B cell (primary cell): ENCODE measurements around the gene ORM1. TPM values are rescaled to one million over a fixed set of nuclear protein-coding genes. Genes with fewer than 3 reads are reported as not detected.

Source experiments
- ATAC-seq: fragments of 200-7000 bp; cut with Tn5 transposase; one replicate; pipeline ENCODE4 v1.10.0; 2021; ENCODE audit warnings: low read depth, mild to moderate bottlenecking, moderate number of reproducible peaks, moderate library complexity
- CTCF ChIA-PET: fragments of 350-600 bp; sonication (Branson Sonifier 250); formaldehyde crosslinking; loops from one replicate; lab custom pipeline; 2021; ENCODE audit warnings: antibody characterized with exemption, inconsistent platforms; lab: Charles Lee
- POLR2A ChIA-PET: fragments of 350-600 bp; sonication (Branson Sonifier 250); formaldehyde crosslinking; loops from one replicate; lab custom pipeline; 2021; ENCODE audit warnings: antibody characterized with exemption; lab: Charles Lee
- DNase-seq: peaks from one replicate; pipeline ENCODE4 v3.0.0; 2013
- H2AFZ ChIP-seq: 2 replicates; pipeline ENCODE4 v1.6.1; 2012; ENCODE audit warnings: mild to moderate bottlenecking, low read depth, low read length; ENCODE audit not compliant: insufficient read depth, poor library complexity, severe bottlenecking
- H3K27ac ChIP-seq, 2 donors: 1 replicate in 1 of 2; 2 replicates in 1 of 2; pipeline ENCODE4 v1.5.1; 2012 to 2013; ENCODE audit warnings: low read length in 2 of 2, mild to moderate bottlenecking in 2 of 2, moderate library complexity in 1 of 2
- H3K27me3 ChIP-seq, 4 experiments: fragments of 200-600 bp in 1 of 4; sonication (generic) in 1 of 4; replicated peaks in 1 of 4; 1 replicate in 2 of 4; 2 replicates in 2 of 4; pipeline versions ENCODE4 v1.6.1 to v1.7.0; 2013 to 2016; ENCODE audit warnings: low read length in 3 of 4, mild to moderate bottlenecking in 2 of 4, mixed read lengths in 1 of 4, moderate library complexity in 1 of 4; ENCODE audit not compliant: insufficient read depth in 4 of 4, control insufficient read depth in 3 of 4; ENCODE audit errors: control extremely low read depth in 1 of 4
- H3K36me3 ChIP-seq, 2 experiments: replicated peaks in 1 of 2; 1 replicate in 1 of 2; 2 replicates in 1 of 2; pipeline versions ENCODE4 v1.6.1 to v1.7.1; 2013; ENCODE audit warnings: low read length in 1 of 2; ENCODE audit not compliant: insufficient read depth in 2 of 2, control insufficient read depth in 1 of 2; ENCODE audit errors: control extremely low read depth in 1 of 2, extremely low read depth in 1 of 2
- H3K4me1 ChIP-seq, 2 donors: fragments of 200-600 bp in 1 of 2; sonication (generic) in 1 of 2; 1 replicate in 1 of 2; 2 replicates in 1 of 2; pipeline versions ENCODE4 v1.5.1 to v1.6.1; 2013 to 2017; ENCODE audit warnings: low read length in 2 of 2; ENCODE audit not compliant: control insufficient read depth in 2 of 2, insufficient read depth in 2 of 2
- H3K4me2 ChIP-seq: replicated peaks from 2 replicates; pipeline ENCODE3; 2012; ENCODE audit warnings: mild to moderate bottlenecking, low read depth, low read length; ENCODE audit not compliant: poor library complexity, severe bottlenecking
- H3K4me3 ChIP-seq, 5 experiments: fragments of 200-600 bp in 1 of 5; sonication (generic) in 1 of 5; 1 replicate in 3 of 5; 2 replicates in 2 of 5; pipeline versions ENCODE4 v1.5.1 to v1.7.0; 2011 to 2016; ENCODE audit warnings: low read length in 4 of 5, mild to moderate bottlenecking in 4 of 5, low read depth in 2 of 5, control low read depth in 1 of 5, moderate library complexity in 1 of 5; ENCODE audit not compliant: insufficient read depth in 1 of 5; ENCODE audit errors: control extremely low read depth in 1 of 5, extremely low read depth in 1 of 5
- H3K79me2 ChIP-seq: fragments of 200-600 bp; sonication (generic); one replicate; pipeline ENCODE4 v1.6.0; 2016; ENCODE audit warnings: low read length; ENCODE audit not compliant: control insufficient read depth, insufficient read depth
- H3K9ac ChIP-seq: fragments of 200-600 bp; sonication (generic); 2 replicates; pipeline ENCODE4 v1.6.1; 2017; ENCODE audit warnings: mild to moderate bottlenecking, low read length, moderate library complexity
- H3K9me3 ChIP-seq, 3 donors: one replicate each; pipeline versions ENCODE4 v1.6.1 to v1.7.1; 2013; ENCODE audit warnings: low read length in 2 of 3; ENCODE audit not compliant: control insufficient read depth in 2 of 3, insufficient read depth in 1 of 3; ENCODE audit errors: control extremely low read depth in 1 of 3
- H4K20me1 ChIP-seq: 2 replicates; pipeline ENCODE4 v1.6.0; 2012; ENCODE audit warnings: mild to moderate bottlenecking, low read length; ENCODE audit not compliant: insufficient read depth, control insufficient read depth, poor library complexity, severe bottlenecking
- H3K27ac Mint-ChIP-seq: one replicate; pipeline ENCODE4 v1.8.0; 2021; ENCODE audit warnings: mixed read lengths
- H3K27me3 Mint-ChIP-seq: one replicate; pipeline ENCODE4 v1.8.0; 2021; ENCODE audit warnings: mixed read lengths
- H3K4me1 Mint-ChIP-seq: one replicate; pipeline ENCODE4 v1.8.0; 2021; ENCODE audit warnings: mixed read lengths
- H3K4me3 Mint-ChIP-seq: one replicate; pipeline ENCODE4 v1.8.0; 2021; ENCODE audit warnings: mixed read lengths
- H3K9me3 Mint-ChIP-seq: one replicate; pipeline ENCODE4 v1.8.0; 2022; ENCODE audit warnings: mixed read lengths; ENCODE audit not compliant: insufficient read depth
- EZH2 ChIP-seq: IDR thresholded peaks from 2 replicates; pipeline ENCODE4 v1.6.1; 2012; ENCODE audit warnings: borderline replicate concordance, low read depth, mild to moderate bottlenecking, moderate library complexity, low read length; ENCODE audit not compliant: insufficient read depth, poor library complexity, severe bottlenecking
- WGBS: methylation state at CpG from one replicate; pipeline ENCODE4 v1.1.5; 2013; ENCODE audit warnings: missing lambda C conversion rate; ENCODE audit not compliant: insufficient coverage; 5-methylcytosine and 5-hydroxymethylcytosine counted together
- intact Hi-C: fragments of 100-400 bp; cut with micrococcal nuclease; formaldehyde crosslinking; loops from one replicate; pipeline ENCODE4 v1.10.0; 2022
- polyA plus RNA-seq: library from polyadenylated mRNA; depleted of rRNA; stranded (reverse); fragments of >200 nt; gene quantifications from 2 replicates; pipeline ENCODE4 v1.2.3, GENCODE V29; 2012
- total RNA-seq, 2 donors: library from RNA; stranded (reverse); fragments of 120-200 nt in 1 of 2; gene quantifications; 1 replicate in 1 of 2; 2 replicates in 1 of 2; pipeline versions ENCODE4 v1.2.3 to v1.2.4, GENCODE V29; 2013 to 2022
- TF ChIP-seq, protein P1 (sequence below): fragments of 200-600 bp; IDR thresholded peaks from one replicate; pipeline ENCODE4 v1.8.0; 2022; ENCODE audit warnings: antibody characterized with exemption, mild to moderate bottlenecking

The ORM1 gene
- total and polyA plus RNA-seq, 2 donors (not counting 1 experiment from before 2014, with no cell fraction given) = 0.13 TPM; not detected in 1

DNA sequence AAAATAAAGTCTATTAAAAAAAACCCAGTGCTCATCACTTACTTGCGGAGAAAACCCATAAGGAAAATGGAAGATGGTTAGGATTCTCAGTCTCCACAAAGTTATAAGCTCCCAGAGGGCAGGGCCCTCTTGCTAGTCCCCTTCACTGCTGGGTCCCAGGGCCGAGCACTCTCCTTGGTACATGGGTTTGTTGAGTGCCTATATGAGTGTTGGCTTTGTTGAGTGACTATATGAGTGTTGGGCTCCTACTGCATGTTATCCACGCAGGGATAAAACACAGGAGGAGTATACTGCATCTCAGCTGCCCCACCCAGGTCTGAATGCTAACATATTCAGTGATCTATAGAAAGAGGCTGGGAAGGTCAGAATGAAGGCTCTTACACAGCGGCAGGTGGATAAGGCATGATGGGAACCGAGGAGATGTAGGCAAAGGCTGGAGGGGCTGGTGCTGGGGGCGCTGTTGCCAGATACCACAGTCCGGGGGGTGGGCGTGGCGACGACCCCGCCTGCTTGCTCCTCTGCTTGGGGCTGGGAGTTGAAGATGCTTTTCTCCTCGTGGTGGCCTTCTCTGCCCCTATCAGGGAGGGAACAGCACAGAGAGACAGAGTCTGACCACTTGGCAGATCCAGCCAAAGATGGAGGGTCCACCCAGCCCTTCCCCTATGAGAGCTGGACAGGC lies 18.4 kb downstream of the ORM1 start:
- DNase-seq = no peak
- WGBS = 89% methylated on average over 11 of the region's 12 CpGs
- peaks cover 5% of the 10 kb centered on the region for H3K79me2 ChIP-seq
- peaks cover 0 to 17% of the 10 kb centered on the region in 2 donors for H3K4me1 ChIP-seq
- H3K27me3 ChIP-seq = no peaks in the 10 kb centered on the region
- H3K27ac ChIP-seq = peak overlapping the region in 1 of 2 donors; percentile 43
- H3K9ac ChIP-seq = no peak overlapping the region
- no peak overlapping the region for H3K4me3 ChIP-seq
- Mint-ChIP-seq H3K9me3 (no peaks in the 10 kb centered on the region), H3K27ac (no peak overlapping the region), H3K4me1 (peaks cover 34% of the 10 kb centered on the region), H3K4me3 (no peak overlapping the region), H3K27me3 (no peaks in the 10 kb centered on the region)
- H3K4me2 ChIP-seq = no peak overlapping the region
- no peak overlapping the region for H2AFZ ChIP-seq
- peaks cover 66% of the 10 kb centered on the region for H4K20me1 ChIP-seq
- peaks cover 19 to 96% of the 10 kb centered on the region in 2 experiments for H3K36me3 ChIP-seq
- no peaks in the 10 kb centered on the region for H3K9me3 ChIP-seq
- intact Hi-C loops = no loop called here
- CTCF ChIA-PET = interaction anchor here (0.8 to 9.3 kb wide), 9 partner anchors 8 to 313 kb away, joined by 3 to 91 read pairs (median 6); partner anchors contain the start of gene AKNA
- TF ChIP-seq, protein P1, sequence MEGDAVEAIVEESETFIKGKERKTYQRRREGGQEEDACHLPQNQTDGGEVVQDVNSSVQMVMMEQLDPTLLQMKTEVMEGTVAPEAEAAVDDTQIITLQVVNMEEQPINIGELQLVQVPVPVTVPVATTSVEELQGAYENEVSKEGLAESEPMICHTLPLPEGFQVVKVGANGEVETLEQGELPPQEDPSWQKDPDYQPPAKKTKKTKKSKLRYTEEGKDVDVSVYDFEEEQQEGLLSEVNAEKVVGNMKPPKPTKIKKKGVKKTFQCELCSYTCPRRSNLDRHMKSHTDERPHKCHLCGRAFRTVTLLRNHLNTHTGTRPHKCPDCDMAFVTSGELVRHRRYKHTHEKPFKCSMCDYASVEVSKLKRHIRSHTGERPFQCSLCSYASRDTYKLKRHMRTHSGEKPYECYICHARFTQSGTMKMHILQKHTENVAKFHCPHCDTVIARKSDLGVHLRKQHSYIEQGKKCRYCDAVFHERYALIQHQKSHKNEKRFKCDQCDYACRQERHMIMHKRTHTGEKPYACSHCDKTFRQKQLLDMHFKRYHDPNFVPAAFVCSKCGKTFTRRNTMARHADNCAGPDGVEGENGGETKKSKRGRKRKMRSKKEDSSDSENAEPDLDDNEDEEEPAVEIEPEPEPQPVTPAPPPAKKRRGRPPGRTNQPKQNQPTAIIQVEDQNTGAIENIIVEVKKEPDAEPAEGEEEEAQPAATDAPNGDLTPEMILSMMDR = no peak
- TF ChIP-seq EZH2 = no peak
- POLR2A ChIA-PET = interaction anchor here (1.2 to 1.9 kb wide), 2 partner anchors 44 to 56 kb away, joined by 4 read pairs; no protein-coding TSS in a partner anchor
- no peak for ATAC-seq

DNA sequence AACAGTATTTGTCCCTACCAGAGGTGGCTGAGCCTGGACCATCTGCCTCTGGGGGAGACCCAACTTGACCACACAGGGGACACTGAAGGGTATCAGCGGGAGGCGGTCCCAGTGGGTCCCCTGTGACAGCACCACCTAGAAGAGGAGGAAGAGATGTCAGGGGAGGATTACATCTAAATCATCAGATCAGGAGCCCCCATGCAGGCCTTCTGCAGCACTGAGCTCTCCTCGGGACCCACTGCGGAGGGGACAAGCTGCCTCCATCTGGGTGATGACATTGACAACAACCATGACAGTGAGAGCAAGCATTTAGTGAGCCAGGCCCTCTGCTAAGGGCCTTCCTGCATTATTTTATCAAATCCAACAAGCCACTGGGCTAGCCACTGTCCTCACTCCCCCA lies 19.1 kb downstream of the ORM1 start:
- no peaks in the 10 kb centered on the region for H3K9me3 Mint-ChIP-seq
- H3K27me3 Mint-ChIP-seq = no peaks in the 10 kb centered on the region
- Histone ChIP-seq H3K9me3 (no peaks in the 10 kb centered on the region), H3K27ac (peak overlapping the region in 1 of 2 donors; percentile 43), H3K4me2 (no peak overlapping the region), H3K4me3 (no peak overlapping the region), H3K36me3 (peaks cover 18 to 98% of the 10 kb centered on the region in 2 experiments), H2AFZ (no peak overlapping the region), H3K79me2 (peaks cover 10% of the 10 kb centered on the region), H3K27me3 (no peaks in the 10 kb centered on the region), H3K4me1 (peaks cover 0 to 17% of the 10 kb centered on the region in 2 donors), H3K9ac (no peak overlapping the region), H4K20me1 (peaks cover 70% of the 10 kb centered on the region)
- intact Hi-C loops = no loop called here
- ATAC-seq (no peak), DNase-seq (no peak)
- TF ChIP-seq, protein P1 = no peak
- peak overlapping the region; percentile 41 for H3K27ac Mint-ChIP-seq
- ChIA-PET POLR2A (no interaction called here), CTCF (interaction anchor here (0.9 to 9.3 kb wide), 5 partner anchors 32 to 165 kb away, joined by 3 to 91 read pairs (median 3); no protein-coding TSS in a partner anchor)
- WGBS = 100% methylated on average over 2 of the region's 4 CpGs
- H3K4me3 Mint-ChIP-seq = no peak overlapping the region
- H3K4me1 Mint-ChIP-seq = peaks cover 34% of the 10 kb centered on the region
